Measurements from ENCODE around the gene OSBPL8.

OSBPL8 gene, protein sequence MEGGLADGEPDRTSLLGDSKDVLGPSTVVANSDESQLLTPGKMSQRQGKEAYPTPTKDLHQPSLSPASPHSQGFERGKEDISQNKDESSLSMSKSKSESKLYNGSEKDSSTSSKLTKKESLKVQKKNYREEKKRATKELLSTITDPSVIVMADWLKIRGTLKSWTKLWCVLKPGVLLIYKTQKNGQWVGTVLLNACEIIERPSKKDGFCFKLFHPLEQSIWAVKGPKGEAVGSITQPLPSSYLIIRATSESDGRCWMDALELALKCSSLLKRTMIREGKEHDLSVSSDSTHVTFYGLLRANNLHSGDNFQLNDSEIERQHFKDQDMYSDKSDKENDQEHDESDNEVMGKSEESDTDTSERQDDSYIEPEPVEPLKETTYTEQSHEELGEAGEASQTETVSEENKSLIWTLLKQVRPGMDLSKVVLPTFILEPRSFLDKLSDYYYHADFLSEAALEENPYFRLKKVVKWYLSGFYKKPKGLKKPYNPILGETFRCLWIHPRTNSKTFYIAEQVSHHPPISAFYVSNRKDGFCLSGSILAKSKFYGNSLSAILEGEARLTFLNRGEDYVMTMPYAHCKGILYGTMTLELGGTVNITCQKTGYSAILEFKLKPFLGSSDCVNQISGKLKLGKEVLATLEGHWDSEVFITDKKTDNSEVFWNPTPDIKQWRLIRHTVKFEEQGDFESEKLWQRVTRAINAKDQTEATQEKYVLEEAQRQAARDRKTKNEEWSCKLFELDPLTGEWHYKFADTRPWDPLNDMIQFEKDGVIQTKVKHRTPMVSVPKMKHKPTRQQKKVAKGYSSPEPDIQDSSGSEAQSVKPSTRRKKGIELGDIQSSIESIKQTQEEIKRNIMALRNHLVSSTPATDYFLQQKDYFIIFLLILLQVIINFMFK

DNA sequence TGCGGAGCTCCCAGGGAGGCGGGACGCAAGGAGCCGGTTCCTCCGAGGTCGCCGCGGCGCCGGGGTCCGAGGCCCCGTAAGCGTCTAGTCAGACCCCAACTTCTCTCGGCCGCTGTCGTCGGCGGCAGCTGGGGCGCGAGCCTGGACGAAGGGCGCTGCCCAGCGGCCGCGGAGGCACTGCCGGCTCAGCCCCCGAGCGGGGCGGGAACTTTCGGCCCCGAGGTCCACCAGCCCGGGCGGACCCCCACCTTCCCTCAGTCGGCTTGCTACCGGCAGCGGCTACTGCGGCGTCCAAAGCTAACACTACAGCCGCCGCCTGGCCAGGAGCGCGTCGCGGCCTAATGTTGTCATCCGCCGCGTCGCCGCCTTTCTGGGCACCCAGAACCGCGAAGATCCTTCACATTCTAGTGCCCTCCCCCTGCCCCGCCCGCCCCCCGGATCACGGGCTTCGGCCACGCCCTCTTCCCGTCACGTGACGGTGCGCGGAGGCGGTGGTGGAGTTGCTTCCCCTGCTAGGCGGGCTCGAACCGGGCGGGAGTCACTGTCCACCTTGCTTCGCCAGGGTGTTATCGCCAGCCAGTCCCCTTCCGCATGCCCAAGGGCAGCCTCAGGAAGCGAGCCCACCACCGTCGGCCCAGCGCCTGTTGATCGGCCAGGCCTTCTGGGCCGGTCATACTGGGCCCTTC, at the start of gene OSBPL8:
Gene OSBPL8, minus strand, starts transcription at position 372 of the 686 bp plus-strand sequence. CDS start 72,220 bp downstream, outside the sequence.
- peak; percentile 84 to 95 (median 92) for DNase-seq

DNA sequence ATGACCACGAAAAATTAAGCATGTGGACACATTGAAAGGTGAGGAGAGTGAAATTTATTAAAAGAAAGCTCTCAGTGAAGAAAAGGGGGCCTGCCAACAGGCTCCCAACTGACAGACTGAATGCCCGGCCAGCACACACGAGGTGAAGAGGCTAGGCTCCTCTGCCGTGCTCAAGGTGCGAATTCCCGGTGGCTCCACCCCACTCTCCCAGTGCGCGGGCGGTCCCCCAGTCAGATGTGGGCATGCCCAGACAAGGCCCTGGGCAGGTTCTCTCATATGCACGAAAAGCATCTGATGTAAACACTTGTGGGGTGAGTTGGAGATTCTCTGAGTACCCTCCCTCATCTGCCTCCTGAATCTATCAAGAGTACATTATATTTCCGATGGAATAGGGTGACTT, 48.5 kb upstream of the OSBPL8 start:
- DNase-seq, result no peak

DNA sequence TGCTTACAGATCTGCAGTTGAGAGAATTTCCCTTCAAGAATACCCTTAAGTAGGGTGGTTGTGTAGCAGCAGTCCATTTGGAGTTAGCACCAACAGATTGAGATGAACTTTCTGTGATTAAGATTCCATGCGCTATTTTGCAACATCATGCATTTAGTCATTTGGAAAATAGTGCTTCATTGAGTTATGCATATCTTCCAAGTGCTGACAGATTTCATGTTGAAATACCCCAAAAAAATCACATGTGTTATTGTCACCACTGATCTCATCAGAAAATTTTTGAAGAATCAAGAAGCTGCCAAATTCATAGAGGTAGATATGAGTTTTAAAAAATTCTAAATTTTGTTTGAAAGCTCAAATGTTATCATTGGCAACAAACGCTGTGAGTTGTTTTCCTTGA, 35.5 kb upstream of the OSBPL8 start:
- no peak for DNase-seq

DNA sequence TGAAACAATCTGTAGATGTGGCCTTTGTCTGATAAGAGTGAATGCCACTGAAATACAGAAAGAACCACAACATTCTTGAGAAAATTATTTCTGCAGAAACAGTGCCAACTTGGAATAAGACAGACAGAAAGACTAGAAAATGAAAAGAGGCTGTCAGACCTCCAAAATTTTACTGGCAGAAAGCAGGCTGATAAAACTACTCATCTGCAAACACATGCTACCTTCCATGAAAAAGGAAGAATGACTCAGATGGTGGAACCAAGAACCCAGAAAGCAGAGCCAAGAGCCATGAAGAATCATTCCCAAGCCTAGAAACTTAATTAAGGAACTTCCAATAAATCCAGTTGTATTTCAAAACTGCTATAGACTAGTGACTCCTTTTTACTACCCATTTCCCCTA, 31.9 kb upstream of the OSBPL8 start:
- no peak for DNase-seq

DNA sequence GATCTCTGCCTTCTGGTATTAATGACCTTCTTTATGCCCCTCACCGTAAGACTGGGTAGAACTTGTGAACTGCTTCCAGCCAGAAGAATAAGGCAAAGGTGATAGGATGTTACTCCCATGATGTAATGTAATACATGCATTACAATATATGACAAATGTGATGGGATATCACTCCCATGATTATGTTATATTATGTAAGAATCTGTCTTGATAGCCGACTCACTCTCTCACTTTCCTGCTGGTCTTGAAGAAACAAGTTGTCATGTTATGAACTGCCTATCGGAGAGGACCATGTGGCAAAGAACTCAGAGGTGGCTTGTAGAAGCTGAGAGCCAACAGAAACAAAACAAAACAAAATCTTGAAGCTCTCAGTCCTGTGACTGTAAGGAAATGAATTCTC, 30.6 kb upstream of the OSBPL8 start:
- no peak for DNase-seq

DNA sequence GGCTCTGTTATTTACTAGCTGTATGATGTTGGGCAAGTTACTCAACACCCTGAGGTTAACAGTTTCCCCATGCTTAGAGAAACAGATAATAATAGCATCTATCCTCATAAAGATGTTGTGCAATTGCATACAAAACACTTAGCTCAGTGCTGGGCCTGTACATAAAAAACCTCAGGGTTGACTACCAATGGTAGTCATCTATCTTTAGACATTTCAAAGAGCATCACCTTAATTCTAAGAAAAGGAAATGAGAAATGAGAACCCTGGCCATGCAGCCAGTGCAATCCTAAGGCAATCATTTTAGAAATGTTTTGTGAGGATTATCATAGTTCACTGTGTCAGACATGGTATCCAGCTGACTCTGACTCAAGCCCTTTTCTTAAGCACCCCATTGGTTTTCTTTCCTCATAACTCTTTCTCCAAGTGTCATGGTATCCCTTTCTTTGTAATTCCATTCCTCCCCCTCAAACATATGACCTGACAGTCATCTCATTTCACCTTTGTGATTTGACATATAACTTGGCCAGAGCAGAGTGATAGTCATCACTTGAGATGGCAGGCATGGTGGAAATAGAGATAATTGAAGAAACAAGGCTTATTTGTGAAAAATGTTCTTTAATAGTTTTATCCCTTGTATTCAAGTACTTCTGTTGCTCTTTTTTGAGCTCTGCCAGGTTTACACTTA, 29.5 kb upstream of the OSBPL8 start:
- DNase-seq, result no peak

DNA sequence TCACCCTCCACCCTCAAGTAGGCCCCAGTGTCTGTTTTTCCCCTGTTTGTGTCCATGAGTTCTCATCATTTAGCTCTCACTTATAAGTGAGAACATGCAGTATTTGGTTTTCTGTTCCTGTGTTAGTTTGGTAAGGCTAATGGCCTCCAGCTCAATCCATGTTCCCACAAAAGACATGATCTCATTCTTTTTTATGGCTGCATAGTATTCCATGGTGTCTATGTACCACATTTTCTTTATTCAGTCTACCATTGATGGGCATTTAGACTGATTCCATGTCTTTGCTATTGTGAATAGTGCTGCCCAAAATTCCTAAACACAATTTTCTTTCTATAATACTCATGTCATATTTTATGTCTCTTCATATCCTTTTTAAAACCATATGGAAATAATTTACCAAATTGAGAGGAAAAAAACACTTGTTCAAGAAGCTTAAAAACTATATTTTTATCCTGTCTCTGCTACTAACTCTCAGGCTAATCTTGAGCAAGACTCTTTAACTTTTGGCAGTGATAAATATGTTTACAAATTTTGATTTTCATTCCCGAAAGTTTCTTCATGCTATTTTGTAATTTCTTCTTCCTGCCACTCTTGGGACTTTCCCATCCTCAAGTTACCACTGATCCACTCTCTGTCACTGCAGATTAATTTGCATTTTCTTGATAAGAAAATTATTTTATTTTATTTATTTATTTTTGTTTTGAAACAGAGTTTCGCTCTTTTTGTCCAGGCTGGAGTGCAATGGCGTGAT, 28.0 kb upstream of the OSBPL8 start:
- no peak for DNase-seq

DNA sequence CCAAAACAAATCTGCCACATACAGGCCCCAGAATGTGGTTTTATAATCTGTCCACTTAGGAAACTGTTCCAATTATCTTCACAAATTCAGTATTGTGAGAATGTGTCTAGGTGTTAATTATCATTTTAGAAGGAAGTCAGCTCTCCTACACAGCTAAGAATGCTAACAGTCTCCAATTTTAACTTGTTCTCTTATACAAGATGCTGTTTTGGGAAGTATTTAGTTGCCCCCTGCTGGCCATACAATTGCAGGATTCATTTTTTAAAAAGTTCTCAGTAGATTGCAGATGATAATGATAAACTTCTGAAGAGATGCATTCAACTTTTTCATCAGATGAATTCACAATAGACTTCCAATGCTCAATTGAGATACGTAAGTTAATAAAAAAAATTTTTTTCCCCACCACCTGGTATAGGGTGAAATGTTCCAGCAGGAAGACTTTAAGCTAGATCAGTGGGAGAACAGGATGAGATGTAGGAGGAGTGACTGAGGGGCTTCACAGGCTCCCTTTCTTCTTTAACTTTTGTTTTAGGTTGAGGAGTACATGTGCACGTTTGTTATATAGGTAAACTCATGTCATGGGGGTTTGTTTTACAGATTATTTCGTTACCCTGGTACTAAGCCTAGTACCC, 27.3 kb upstream of the OSBPL8 start:
- DNase-seq, result peak in 4 of 6 experiments; percentile 19 to 71 (median 49)

DNA sequence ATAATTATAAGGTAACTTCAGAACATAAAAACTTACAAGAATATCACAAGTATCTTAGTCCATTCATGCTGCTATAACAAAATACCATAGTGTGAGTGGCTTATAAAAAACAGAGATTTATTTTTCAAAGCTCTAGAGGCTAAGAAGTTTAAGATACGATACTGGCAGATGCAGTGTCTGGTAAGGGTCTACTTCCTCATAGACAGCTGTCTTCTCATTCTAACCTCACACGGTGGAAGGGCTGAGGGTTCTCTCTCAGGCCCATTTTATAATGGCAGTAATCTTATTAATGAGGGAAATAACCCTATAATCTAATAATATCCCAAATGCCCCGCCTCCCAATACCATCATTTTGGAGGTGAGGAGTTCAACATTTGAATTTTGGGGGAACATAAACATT, 23.7 kb upstream of the OSBPL8 start:
- no peak for DNase-seq

DNA sequence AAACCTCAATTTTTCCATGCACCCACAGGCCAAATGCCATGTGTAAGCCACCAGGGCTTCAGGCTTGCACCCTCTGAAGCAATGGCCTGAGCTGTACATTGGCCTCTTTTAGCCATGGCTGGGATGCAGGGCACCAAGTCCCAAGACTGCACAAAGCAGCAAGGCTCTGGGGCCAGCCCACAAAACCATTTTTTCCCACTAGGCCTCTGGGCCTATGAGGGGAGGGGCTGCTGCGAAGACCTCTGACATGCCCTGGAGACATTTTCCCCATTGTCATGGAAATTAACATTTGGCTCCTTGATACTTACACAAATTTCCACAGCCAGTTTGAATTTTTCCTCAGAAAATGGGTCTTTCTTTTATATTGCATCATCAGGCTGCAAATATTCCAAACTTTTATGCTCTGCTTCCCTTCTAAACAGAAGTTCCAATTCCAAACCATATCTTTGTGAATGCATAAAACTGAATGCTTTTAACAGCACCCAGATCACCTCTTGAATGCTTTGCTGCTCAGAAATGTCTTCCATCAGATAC, 14.3 kb upstream of the OSBPL8 start:
- DNase-seq, result no peak

DNA sequence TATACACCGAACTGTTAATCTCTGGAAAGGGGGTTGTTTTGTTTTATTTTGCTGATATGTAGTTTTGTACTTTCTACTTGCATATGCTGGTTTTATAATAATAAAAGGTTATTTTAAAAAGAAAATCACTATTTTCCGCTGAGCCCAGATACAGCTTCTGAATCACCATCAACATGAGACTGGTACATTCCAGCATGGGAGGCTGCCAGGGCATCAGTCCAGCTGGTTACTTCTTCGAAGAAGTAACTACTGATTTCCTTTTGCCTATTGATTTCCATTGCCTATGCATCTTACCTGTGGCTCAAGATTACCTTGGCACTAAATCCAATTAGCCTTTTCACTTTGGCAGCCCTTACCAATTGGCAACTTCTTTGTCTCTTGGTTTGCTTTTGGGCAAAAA, 11.7 kb upstream of the OSBPL8 start:
- no peak for DNase-seq

DNA sequence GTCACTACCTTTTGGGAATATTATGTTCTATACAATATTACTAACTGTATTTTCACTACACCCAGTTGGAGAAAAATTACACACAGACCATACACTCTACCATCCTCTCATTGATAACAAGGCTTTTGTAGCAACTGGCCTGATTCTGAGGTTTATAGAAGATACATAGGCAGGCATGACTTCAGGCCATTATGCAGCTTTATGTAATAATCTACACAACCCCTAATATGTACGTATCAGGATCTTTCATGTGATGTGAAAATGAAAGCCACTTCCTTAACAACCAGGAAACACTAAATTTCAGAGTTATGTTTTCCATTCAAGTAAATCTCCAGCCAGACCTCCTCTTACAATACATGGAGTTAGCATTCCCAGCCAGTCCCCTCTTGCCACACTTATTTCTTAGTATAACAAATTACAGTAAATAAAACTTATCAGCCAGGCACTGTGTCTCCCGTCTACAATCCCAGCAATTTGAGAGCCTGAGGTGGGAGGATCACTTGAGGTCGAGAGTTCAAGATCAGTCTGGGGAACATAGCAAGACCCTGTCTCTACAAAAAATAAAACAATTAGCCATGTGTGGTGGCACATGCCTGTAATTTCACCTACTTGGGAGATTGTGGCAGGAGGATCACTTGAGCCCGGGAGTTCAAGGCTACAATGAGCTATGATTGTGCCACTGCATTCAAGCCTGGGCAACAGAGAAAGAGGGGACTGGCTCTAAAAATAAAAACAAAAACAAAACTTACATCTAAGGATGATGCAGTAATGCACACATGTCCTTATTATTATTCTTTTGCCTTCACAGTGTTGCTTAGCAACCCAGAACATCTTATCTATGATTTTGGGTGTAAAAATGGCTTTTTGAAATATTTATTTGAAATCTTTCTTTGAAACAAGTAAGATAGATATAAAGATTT, 10.4 kb upstream of the OSBPL8 start:
- DNase-seq, result peak in 3 of 6 experiments; percentile 21 to 25 (median 24)

DNA sequence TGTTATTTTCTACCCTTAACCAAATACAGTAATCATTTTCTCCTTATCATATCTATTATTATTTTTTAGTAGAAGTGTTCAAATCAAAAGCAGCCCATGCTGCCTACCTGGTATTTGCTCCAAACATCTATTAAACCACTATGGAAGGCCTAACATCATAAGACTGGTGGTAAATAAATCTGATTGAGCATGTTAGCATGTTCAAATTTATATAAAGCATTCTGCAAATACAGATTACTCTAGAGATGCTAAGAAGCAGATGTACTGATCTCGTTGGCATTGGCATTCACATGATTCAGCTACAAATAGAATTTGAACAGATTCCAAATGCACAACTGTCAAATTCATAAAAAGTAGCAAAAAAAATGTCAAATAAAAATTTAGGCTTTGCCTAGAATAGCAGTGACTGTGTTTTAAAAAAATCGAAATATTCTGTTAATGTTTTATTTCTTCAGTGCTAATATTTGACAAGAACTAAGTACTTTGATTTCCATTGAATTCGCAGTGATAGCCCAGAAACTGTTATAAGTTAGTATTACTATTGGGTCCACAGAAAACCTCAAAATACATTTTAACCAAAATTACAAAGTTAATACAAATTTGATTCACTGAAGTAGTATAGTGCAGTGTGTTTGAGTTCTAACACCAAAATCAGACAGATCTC, 9.4 kb upstream of the OSBPL8 start:
- DNase-seq, result no peak

DNA sequence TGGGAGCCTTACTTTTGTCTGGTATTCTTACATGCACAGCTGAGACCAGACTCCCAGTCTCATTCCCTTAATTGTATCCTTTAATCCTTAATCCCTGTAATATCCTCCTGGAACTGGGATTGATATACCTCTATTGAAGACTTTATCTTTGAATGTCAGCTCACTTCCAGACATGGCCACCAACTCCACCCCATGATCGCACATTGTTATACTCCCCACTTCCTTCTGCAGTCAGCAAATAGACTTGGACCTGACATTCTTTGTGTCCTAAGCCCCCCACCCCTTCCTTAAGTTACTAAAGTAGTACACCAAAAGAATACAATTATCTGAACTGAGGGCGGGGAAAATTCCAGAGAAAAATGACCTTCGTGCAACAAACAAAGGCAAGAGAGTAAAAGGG, 8.6 kb upstream of the OSBPL8 start:
- DNase-seq, result no peak

DNA sequence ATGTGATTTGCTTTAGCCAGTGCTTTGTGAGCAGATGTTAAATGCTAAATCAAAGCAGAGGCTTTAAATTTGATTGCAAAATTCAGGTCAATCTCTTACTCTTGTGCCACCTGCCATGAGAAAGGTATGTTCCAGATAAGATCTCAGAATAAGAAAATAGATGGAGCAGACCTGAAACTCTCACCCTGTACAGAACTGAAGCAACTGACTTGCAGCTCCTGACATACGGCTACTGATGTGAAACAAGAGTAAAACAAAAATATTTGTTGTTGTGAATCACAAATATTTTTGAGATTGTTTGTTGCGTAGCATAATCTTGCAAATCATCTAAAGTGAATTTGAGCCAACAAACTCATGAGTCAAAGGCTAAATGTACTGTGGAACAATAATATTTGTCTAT, 3.5 kb upstream of the OSBPL8 start:
- no peak for DNase-seq

DNA sequence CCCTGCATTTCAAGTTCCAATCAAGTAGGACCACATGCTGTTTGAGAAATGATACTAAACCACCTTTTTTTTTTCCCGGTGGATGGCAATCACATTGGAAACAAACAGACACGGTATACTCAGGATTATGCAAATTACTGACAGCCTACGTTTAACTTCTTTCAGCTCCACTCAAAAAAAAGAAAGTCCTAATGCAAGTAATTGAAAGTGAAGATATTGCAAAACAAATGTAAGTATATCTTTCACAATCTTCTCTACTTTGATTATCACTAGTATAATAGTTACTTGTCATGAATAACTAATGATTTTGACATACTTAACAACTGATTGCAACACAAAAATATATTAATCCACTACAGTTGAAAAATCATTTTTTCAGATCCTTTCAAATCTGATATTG, 2.6 kb upstream of the OSBPL8 start:
- DNase-seq, result no peak

DNA sequence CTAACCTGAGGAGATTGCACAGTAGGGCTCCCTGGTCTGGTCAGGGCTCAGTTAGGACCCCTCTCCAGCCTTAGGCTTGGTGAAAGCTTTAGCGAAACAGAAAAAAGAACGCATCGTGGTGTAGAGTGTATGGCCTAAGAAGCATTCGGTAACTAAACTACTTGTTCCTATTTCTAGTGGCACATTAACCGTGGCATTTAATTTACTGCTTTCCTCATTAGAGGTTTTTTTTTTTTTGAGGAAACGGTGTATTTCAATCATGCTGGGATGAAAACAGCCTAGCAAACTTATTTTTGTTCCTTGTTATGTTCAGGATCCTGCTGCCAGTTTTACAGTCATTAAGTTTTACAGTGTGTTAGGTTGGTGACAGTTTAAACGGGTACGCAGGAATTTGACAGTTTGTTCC, 518 bp upstream of the OSBPL8 start:
- DNase-seq, result no peak

DNA sequence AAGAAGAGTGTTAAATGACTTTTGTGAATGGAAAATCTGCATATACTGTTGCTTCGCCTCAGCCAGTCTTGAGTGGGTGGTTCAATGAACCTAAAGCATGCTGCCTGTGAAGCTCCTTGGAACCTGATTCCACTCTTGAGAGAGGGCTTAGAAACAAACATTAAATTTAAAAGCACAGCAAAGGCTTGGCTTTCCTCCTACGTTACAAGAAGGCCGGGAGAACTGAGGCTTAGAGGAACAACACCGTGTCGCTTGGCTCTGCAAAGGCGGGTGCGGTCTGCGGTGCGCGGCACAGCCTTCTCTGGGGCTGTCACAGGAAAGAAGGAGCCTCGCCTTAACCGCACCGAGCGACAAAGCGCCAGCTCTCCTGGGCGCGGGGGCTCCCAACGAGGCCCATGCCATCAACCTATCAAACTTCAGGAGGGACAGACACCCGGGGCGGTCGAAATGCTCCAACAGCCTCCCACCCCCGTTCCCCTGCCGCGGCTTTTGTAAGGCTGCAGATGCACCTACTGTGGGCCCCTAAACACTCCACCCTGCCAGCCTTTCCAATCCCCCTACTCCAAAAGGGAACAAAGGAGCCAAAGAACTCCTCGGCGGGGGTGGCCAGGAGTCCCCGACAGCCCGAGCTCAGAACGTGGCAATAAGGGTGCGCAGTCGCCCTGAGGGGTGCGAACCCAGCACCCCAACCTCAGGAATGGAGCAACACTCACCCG, 729 bp downstream of the OSBPL8 start:
- DNase-seq, result peak; percentile 77 to 88 (median 86)

DNA sequence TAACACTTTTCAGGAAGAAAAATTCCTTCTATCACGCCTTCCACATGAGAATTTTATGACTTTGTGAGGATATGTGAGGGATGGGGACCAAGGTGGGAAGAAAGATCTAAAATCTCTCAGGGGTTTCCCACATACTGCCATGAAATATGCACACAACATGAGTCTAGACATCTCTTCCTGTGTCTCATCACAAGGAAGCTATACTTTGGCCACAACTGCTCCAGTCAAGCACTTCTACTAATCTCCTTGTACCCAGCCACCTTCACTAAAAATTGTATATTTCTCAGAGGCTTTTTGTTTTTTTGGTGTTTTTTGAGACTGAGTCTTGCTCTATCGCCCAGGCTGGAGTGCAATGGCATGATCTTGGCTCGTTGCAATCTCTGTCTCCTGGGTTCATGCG, 3.2 kb downstream of the OSBPL8 start:
- peak in 3 of 6 experiments; percentile 6 to 11 (median 10) for DNase-seq
